IMR-90 (cell line): ENCODE data around the gene NRL. TPM values are rescaled to one million over a fixed set of nuclear protein-coding genes. Genes with fewer than 3 reads are reported as not detected.

ENCODE experiments used
- ATAC-seq: fragments of 200-7000 bp; cut with Tn5 transposase; 2 replicates; pipeline ENCODE4 v1.9.1; 2020; ENCODE audit warnings: low read depth, mild to moderate bottlenecking, moderate library complexity
- BruUV-seq: library from RNA; stranded (reverse); fragments of 400-500 nt; replicated peaks from 2 replicates; lab custom pipeline; 2021; lab: Mats Ljungman, UMichigan
- CTCF ChIA-PET: fragments of 300-600 bp; formaldehyde crosslinking; extraction: SDS; loops from one replicate; lab custom pipeline; 2021; ENCODE audit warnings: antibody characterized with exemption; lab: Yijun Ruan, JAX
- POLR2A ChIA-PET: fragments of 300-600 bp; sonication (Branson Sonifier 250); formaldehyde crosslinking; loops from one replicate; lab custom pipeline; 2022; ENCODE audit warnings: antibody characterized with exemption; ENCODE audit not compliant: unreplicated experiment; lab: Charles Lee
- DNase-seq: peaks from one replicate; pipeline ENCODE4 v3.0.0; 2013
- H2AFZ ChIP-seq: replicated peaks from 2 replicates; pipeline ENCODE3; 2013; ENCODE audit warnings: low read length, mild to moderate bottlenecking; ENCODE audit not compliant: poor library complexity
- H2AK5ac ChIP-seq: 2 replicates; pipeline ENCODE4 v1.6.1; 2013; ENCODE audit warnings: low read depth, low read length, inconsistent platforms
- H2AK9ac ChIP-seq: replicated peaks from 2 replicates; pipeline ENCODE3; 2013; ENCODE audit warnings: mild to moderate bottlenecking, low read depth, low read length, moderate library complexity; ENCODE audit not compliant: poor library complexity
- H2BK120ac ChIP-seq: 2 replicates; pipeline ENCODE4 v1.6.1; 2013; ENCODE audit warnings: low read depth, low read length, inconsistent platforms
- H2BK15ac ChIP-seq: 3 replicates; pipeline ENCODE4 v1.6.1; 2013; ENCODE audit warnings: low read depth, low read length, inconsistent platforms
- H2BK20ac ChIP-seq: 2 replicates; pipeline ENCODE4 v1.6.1; 2013; ENCODE audit warnings: low read depth, mild to moderate bottlenecking, inconsistent platforms, low read length, moderate library complexity
- H2BK5ac ChIP-seq: 2 replicates; pipeline ENCODE4 v1.6.1; 2013; ENCODE audit warnings: mild to moderate bottlenecking, low read depth, low read length, inconsistent platforms; ENCODE audit not compliant: poor library complexity, severe bottlenecking
- H3K14ac ChIP-seq: replicated peaks from 2 replicates; pipeline ENCODE4 v1.6.1; 2013; ENCODE audit warnings: low read depth, low read length, inconsistent platforms
- H3K18ac ChIP-seq: 2 replicates; pipeline ENCODE4 v1.6.1; 2013; ENCODE audit warnings: low read depth, low read length, control low read depth
- H3K23ac ChIP-seq: 2 replicates; pipeline ENCODE4 v1.6.1; 2013; ENCODE audit warnings: low read depth, low read length, inconsistent platforms
- H3K27ac ChIP-seq: 2 replicates; pipeline ENCODE4 v1.5.1; 2013; ENCODE audit warnings: mild to moderate bottlenecking, control low read depth, low read length; ENCODE audit not compliant: insufficient read depth
- H3K27me3 ChIP-seq: 2 replicates; pipeline ENCODE4 v1.6.1; 2013; ENCODE audit warnings: low read length; ENCODE audit not compliant: control insufficient read depth, insufficient read depth
- H3K36me3 ChIP-seq: 2 replicates; pipeline ENCODE4 v1.6.1; 2013; ENCODE audit warnings: low read length, mixed read lengths; ENCODE audit not compliant: control insufficient read depth, insufficient read depth
- H3K4ac ChIP-seq: 2 replicates; pipeline ENCODE4 v1.6.1; 2013; ENCODE audit warnings: low read depth, low read length, inconsistent platforms
- H3K4me1 ChIP-seq: 2 replicates; pipeline ENCODE4 v1.6.1; 2013; ENCODE audit warnings: low read length, mixed read lengths; ENCODE audit not compliant: control insufficient read depth, insufficient read depth
- H3K4me2 ChIP-seq: 2 replicates; pipeline ENCODE4 v1.6.1; 2013; ENCODE audit warnings: low read depth, mild to moderate bottlenecking, control low read depth, low read length, moderate library complexity
- H3K4me3 ChIP-seq: 2 replicates; pipeline ENCODE4 v1.5.1; 2013; ENCODE audit warnings: low read depth, mild to moderate bottlenecking, control low read depth, low read length, moderate library complexity; ENCODE audit not compliant: insufficient read depth
- H3K56ac ChIP-seq: 2 replicates; pipeline ENCODE4 v1.6.1; 2013; ENCODE audit warnings: low read length, inconsistent platforms; ENCODE audit not compliant: insufficient read depth; ENCODE audit errors: extremely low read depth
- H3K79me1 ChIP-seq, 2 experiments: 2 replicates each; pipeline ENCODE4 v1.6.1; 2013; ENCODE audit warnings: low read length in 2 of 2, inconsistent platforms in 1 of 2, low read depth in 1 of 2
- H3K9ac ChIP-seq: 2 replicates; pipeline ENCODE4 v1.6.1; 2013; ENCODE audit warnings: low read depth, low read length, control low read depth
- H3K9me1 ChIP-seq: 2 replicates; pipeline ENCODE4 v1.6.1; 2013; ENCODE audit warnings: low read length, inconsistent platforms; ENCODE audit not compliant: insufficient read depth
- H3K9me3 ChIP-seq: 2 replicates; pipeline ENCODE4 v1.6.1; 2013; ENCODE audit warnings: low read length; ENCODE audit not compliant: control insufficient read depth, insufficient read depth
- H4K20me1 ChIP-seq: 2 replicates; pipeline ENCODE4 v1.6.1; 2013; ENCODE audit warnings: low read length, inconsistent platforms; ENCODE audit not compliant: insufficient read depth
- H4K5ac ChIP-seq: 2 replicates; pipeline ENCODE4 v1.6.1; 2013; ENCODE audit warnings: mild to moderate bottlenecking, low read depth, low read length, control low read depth
- H4K8ac ChIP-seq, 2 experiments: 2 replicates each; pipeline ENCODE4 v1.6.1; 2013; ENCODE audit warnings: low read depth in 2 of 2, low read length in 2 of 2, control low read depth in 1 of 2, inconsistent platforms in 1 of 2
- H4K91ac ChIP-seq: 2 replicates; pipeline ENCODE4 v1.6.1; 2013; ENCODE audit warnings: low read depth, low read length, inconsistent platforms; ENCODE audit not compliant: insufficient read depth
- CHD1 ChIP-seq: IDR thresholded peaks from 2 replicates; pipeline ENCODE4 v1.6.1; 2012; ENCODE audit warnings: low read depth, low read length, improper control_type of control experiment
- WGBS, 2 experiments: methylation state at CpG; one replicate each; pipeline versions ENCODE4 v1.1.5 to v1.1.7; 2013; ENCODE audit warnings: missing lambda C conversion rate in 2 of 2; ENCODE audit not compliant: insufficient read length in 1 of 2; ENCODE audit errors: extremely low coverage in 2 of 2; 5-methylcytosine and 5-hydroxymethylcytosine counted together
- dilution Hi-C: fragments of 300-500 bp; cut with HindIII; formaldehyde crosslinking; loops from one replicate; pipeline ENCODE4 v1.14.3; 2018; ENCODE audit warnings: low sequenced_read_pairs; ENCODE audit not compliant: unreplicated experiment
- in situ Hi-C: fragments of 300-500 bp; cut with MboI; formaldehyde crosslinking; loops from 3 replicates; pipeline ENCODE4 v1.14.3; 2019; ENCODE audit warnings: low sequenced_read_pairs, inconsistent platforms, mixed read lengths
- intact Hi-C: fragments of 100-400 bp; cut with micrococcal nuclease; formaldehyde crosslinking; loops from 2 replicates; pipeline ENCODE4 v1.10.0; 2022
- polyA plus RNA-seq, 3 experiments: library from polyadenylated mRNA; depleted of rRNA; stranded (reverse); fragments of >200 nt; gene quantifications; 2 replicates each; pipeline ENCODE4 v1.2.3, GENCODE V29; 2012; ENCODE audit warnings: low replicate concordance in 1 of 3
- total RNA-seq: library from RNA; depleted of rRNA; stranded (reverse); fragments of >200 nt; gene quantifications from 2 replicates; pipeline ENCODE4 v1.2.3, GENCODE V29; 2012
- TF ChIP-seq, protein P1 (sequence below): conservative IDR thresholded peaks from 2 replicates; pipeline ENCODE4 v1.5.1; 2012; ENCODE audit warnings: mild to moderate bottlenecking, low read depth, low read length, improper control_type of control experiment

NRL gene
- total and polyA plus RNA-seq, 2 of the 4 experiments (the other 2 are of a cell fraction): 0.18 to 0.70 TPM

DNA sequence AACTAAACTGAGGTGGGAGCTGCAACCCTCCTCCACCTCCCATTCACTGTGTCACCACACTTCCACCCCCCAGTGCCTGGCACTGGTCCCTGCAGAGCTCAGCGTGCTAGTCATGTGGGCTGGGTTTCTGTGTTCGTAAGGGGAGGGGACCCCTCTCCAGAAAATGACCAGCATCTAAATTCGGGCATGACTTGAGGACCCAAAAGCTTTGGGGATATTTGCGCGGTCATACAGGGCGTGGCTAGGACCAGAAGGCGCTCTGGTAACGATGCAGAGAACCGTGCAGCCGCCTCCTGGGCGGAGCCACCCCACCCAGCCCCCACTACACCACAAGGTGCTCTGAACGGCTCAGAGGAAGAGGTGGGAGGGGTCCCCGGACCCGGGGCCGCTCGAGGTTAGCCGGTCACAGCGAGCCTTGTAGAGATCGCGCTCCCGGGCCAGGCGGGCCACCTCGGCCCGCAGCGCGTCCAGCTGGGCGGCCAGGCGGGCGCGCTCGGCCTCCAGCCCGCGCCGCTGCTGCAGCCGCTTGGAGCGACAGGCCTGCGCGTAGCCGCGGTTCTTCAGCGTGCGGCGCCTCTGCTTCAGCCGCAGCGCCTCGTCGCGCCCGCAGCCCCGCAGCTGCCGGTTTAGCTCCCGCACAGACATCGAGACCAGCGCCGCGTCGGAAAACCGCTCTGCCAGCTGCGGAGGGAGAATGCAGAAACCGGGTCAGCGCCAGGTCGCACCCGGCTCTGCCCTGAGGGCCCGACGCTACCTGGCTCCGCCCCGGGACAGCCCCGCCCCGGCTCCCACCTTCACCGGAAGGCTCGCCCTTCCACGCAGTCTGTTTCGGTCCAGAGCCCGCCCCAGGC is 33.6 kb downstream of the NRL start:
- ChIA-PET POLR2A (interaction anchor here (0.8 kb wide), 1 partner anchor 27 kb away, joined by 3 read pairs; no protein-coding TSS in a partner anchor), CTCF (interaction anchor here (1.0 to 1.8 kb wide), 7 partner anchors 10 to 72 kb away, joined by 3 to 10 read pairs (median 3); partner anchors contain the start of gene PCK2)
- no peak overlapping the region for H2BK15ac ChIP-seq
- no peak overlapping the region for H2BK120ac ChIP-seq
- no peaks in the 10 kb centered on the region for H3K79me1 ChIP-seq
- H3K9me1 ChIP-seq: no peaks in the 10 kb centered on the region
- peak overlapping the region; percentile 84 for H2AFZ ChIP-seq
- no peak overlapping the region for H3K18ac ChIP-seq
- no peak overlapping the region for H2BK20ac ChIP-seq
- BruUV-seq: no TSS peak
- 1% methylated on average over 23 of the region's 74 CpGs; no CpG with 5 or more reads in 1 of the 2 experiments for WGBS, 2 experiments
- H3K27ac ChIP-seq: no peak overlapping the region
- DNase-seq (no peak), ATAC-seq (peak; percentile 91)
- H3K14ac ChIP-seq: no peak overlapping the region
- in situ Hi-C loops (no loop called here), intact Hi-C loops (no loop called here), dilution Hi-C loops (no loop called here)
- H3K4me2 ChIP-seq: peak overlapping the region; percentile 75
- no peak overlapping the region for H3K23ac ChIP-seq
- no peaks in the 10 kb centered on the region for H3K9me3 ChIP-seq
- H2AK5ac ChIP-seq: no peak overlapping the region
- TF ChIP-seq, protein P1, sequence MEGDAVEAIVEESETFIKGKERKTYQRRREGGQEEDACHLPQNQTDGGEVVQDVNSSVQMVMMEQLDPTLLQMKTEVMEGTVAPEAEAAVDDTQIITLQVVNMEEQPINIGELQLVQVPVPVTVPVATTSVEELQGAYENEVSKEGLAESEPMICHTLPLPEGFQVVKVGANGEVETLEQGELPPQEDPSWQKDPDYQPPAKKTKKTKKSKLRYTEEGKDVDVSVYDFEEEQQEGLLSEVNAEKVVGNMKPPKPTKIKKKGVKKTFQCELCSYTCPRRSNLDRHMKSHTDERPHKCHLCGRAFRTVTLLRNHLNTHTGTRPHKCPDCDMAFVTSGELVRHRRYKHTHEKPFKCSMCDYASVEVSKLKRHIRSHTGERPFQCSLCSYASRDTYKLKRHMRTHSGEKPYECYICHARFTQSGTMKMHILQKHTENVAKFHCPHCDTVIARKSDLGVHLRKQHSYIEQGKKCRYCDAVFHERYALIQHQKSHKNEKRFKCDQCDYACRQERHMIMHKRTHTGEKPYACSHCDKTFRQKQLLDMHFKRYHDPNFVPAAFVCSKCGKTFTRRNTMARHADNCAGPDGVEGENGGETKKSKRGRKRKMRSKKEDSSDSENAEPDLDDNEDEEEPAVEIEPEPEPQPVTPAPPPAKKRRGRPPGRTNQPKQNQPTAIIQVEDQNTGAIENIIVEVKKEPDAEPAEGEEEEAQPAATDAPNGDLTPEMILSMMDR: no peak
- no peak for TF ChIP-seq CHD1
- H3K56ac ChIP-seq: no peak overlapping the region
- H3K36me3 ChIP-seq: no peaks in the 10 kb centered on the region
- peaks cover 2% of the 10 kb centered on the region; the same call in 1 of the 2 replicates for H3K4me1 ChIP-seq
- no peaks in the 10 kb centered on the region; the same call in 1 of the 2 replicates for H4K20me1 ChIP-seq
- H3K9ac ChIP-seq: no peak overlapping the region; the same call in 1 of the 2 replicates
- no peak overlapping the region for H2BK5ac ChIP-seq
- no peak overlapping the region for H2AK9ac ChIP-seq
- H4K8ac ChIP-seq: no peak overlapping the region
- H3K4ac ChIP-seq: no peak overlapping the region
- H3K27me3 ChIP-seq: peaks cover 88% of the 10 kb centered on the region
- no peak overlapping the region for H4K5ac ChIP-seq
- H3K4me3 ChIP-seq: peak overlapping the region; percentile 49
- no peak overlapping the region for H4K91ac ChIP-seq
